ENCODE data around the gene CTTNBP2. TPM values are rescaled to one million over a fixed set of nuclear protein-coding genes. Genes with fewer than 3 reads are reported as not detected.

Gene CTTNBP2
- total RNA-seq, 1 experiment from 2014 or later = 17.6 TPM

GRCh38 chr7:117784315-117784714 is 88.9 kb downstream of the CTTNBP2 start:
- Histone ChIP-seq H4K5ac (ENCODE audit: insufficient read length, low read depth, low read length) (no peak overlapping the region), H3K27me3 (ENCODE audit: insufficient read depth, low read length) (no peaks in the 10 kb centered on the region), H3K4me1 (ENCODE audit: insufficient read depth, low read length) (no peaks in the 10 kb centered on the region), H3K56ac (ENCODE audit: insufficient read length, low read depth, low read length) (no peak overlapping the region), H3K4me2 (ENCODE audit: insufficient read depth, insufficient read length, low read length) (no peak overlapping the region), H3K14ac (ENCODE audit: insufficient read depth, low read length) (no peak overlapping the region), H3K9ac (ENCODE audit: extremely low read depth, insufficient read length, low read length) (no peak overlapping the region), H4K91ac (ENCODE audit: insufficient read length, low read depth, low read length) (no peak overlapping the region), H3K79me2 (ENCODE audit: insufficient read depth, low read length) (no peaks in the 10 kb centered on the region), H3K79me1 (ENCODE audit: insufficient read depth, low read depth, low read length, poor library complexity, severe bottlenecking) (no peaks in the 10 kb centered on the region), H3K27ac (ENCODE audit: insufficient read length, low read depth, low read length) (no peak overlapping the region), H4K8ac (replicated peaks; ENCODE audit: insufficient read length, low read depth, low read length) (no peak overlapping the region), H3K23ac (ENCODE audit: insufficient read length, low read depth, low read length) (no peak overlapping the region), H4K20me1 (ENCODE audit: control insufficient read depth, insufficient read depth, insufficient read length) (no peaks in the 10 kb centered on the region), H2BK15ac (ENCODE audit: low read depth, low read length) (no peak overlapping the region), H3K9me3 (ENCODE audit: control insufficient read depth, low read depth, low read length) (no peaks in the 10 kb centered on the region), H3K23me2 (ENCODE audit: insufficient read length, low read depth, low read length, poor library complexity, severe bottlenecking) (no peaks in the 10 kb centered on the region), H2AK5ac (ENCODE audit: insufficient read length, low read length) (no peak overlapping the region), H3K4ac (ENCODE audit: low read depth, low read length) (no peak overlapping the region), H2BK120ac (ENCODE audit: low read depth, low read length, poor library complexity, severe bottlenecking) (no peak overlapping the region), H2BK5ac (ENCODE audit: insufficient read length, low read length) (no peak overlapping the region), H2BK12ac (ENCODE audit: insufficient read length, low read depth, low read length) (no peak overlapping the region), H2AFZ (ENCODE audit: low read length) (no peak overlapping the region), H3T11ph (ENCODE audit: low read length) (no peak overlapping the region), H3K18ac (ENCODE audit: insufficient read length, low read depth, low read length) (no peak overlapping the region), H2BK20ac (ENCODE audit: low read depth, low read length, poor library complexity, severe bottlenecking) (no peak overlapping the region)
- no peak for TF ChIP-seq CTCF (conservative IDR thresholded peaks at IDR 0.05)
- Mint-ChIP-seq H3K4me1 (peaks cover 0 to 6% of the 10 kb centered on the region in 2 experiments; a peak in 2 of 4 replicates), H3K27ac (no peak overlapping the region), H3K9me3 (no peaks in the 10 kb centered on the region), H3K4me3 (no peak overlapping the region), H3K36me3 (ENCODE audit: insufficient read depth in 1 of 3, low read depth in 3 of 3) (peaks cover 0 to 13% (median 0%) of the 10 kb centered on the region in 3 experiments; a peak in 3 of 7 replicates), H3K27me3 (ENCODE audit: low read depth) (no peaks in the 10 kb centered on the region)
- no peak for DNase-seq
- WGBS (ENCODE audit: extremely low coverage, insufficient read length, low lambda C conversion rate) = no CpG with 5 or more reads among the region's 1 CpG
